ENCODE results near the gene LHFPL6. TPM values are rescaled to one million over a fixed set of nuclear protein-coding genes. Genes with fewer than 3 reads are reported as not detected.

The LHFPL6 gene
- total RNA-seq, 2 donors from 2014 or later, result 206 to 213 TPM

DNA sequence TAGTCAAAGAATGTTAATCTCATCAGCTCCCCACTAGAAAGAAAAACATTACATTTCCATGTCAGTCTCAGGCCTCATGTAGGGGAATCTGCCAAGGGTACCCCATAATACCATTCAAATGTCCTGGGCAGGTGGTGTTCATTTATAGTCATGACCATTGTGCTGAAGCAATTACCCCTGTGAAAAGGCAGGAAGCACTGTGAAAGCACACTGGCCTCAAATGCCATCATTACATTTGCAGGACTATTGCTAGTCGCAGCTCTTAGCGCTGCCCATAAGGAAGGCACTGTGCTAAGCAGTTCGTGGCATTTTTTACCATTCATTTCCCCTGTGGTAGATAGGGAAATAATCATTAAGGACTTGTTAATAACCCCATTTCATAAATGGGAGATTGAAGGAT is 109.0 kb downstream of the LHFPL6 start:
- intact Hi-C loops (cut with DNase I), result no loop called here
- DNase-seq (ENCODE audit: low spot score), result no peak

DNA sequence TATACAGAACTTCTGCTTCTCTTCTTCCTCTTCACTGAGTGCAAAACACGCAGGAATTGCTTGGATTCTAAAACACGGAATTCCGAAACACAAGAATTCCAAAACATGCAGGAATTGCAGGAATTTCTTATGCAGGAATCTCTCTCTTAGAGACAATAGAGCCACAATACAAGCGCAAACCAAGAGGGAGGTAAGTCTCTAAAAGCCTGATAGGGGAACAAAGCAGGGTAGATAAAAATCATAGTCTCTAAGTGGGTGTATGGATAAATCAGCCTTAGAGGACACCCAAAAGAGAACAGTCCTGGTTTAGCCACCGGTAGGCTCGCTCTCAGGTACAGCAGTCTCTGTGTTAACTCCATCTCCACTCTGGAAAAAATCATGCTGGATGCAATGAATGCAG is 112.9 kb downstream of the LHFPL6 start:
- no peak for DNase-seq (ENCODE audit: low spot score)
- intact Hi-C loops (cut with DNase I), result no loop called here

- DNase-seq (ENCODE audit: low spot score), result no peak
- intact Hi-C loops (cut with DNase I), result loop anchor here in 1 of 2 donors (10.0 kb wide), 1 partner anchor 92 kb away; no protein-coding TSS in a partner anchor
Observed at GRCh38 chr13:39486758-39487157, 116.2 kb downstream of the LHFPL6 start.

GRCh38 chr13:39485314-39485700 is 117.7 kb downstream of the LHFPL6 start:
- no peak for DNase-seq (ENCODE audit: low spot score)
- intact Hi-C loops (cut with DNase I), result loop anchor here in 1 of 2 donors (10.0 kb wide), 1 partner anchor 91 kb away; no protein-coding TSS in a partner anchor

GRCh38 chr13:39484506-39485313 is 118.3 kb downstream of the LHFPL6 start:
- DNase-seq (ENCODE audit: low spot score), result no peak
- intact Hi-C loops (cut with DNase I), result loop anchor here in 1 of 2 donors (10.0 kb wide), 1 partner anchor 90 kb away; no protein-coding TSS in a partner anchor

DNA sequence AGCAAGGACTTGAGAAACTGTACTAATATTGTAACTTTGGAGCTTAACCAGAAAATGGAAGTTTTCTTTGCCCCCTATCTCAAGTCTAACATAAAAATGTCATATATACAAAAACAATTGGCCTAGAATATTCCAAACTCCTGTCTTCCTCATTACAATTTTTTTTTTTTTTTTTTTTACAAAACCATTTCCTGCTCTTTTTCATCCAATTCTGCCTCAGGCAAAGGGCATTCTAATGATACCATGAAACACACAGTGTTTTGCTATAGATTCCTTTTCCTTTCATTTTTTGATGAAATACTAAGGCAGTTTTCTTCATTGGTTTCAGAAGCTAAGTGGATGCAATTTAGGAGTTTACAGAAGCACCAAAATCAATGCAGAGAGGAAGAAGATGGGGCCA is 119.7 kb downstream of the LHFPL6 start:
- intact Hi-C loops (cut with DNase I), result loop anchor here in 1 of 2 donors (10.0 kb wide), 1 partner anchor 89 kb away; no protein-coding TSS in a partner anchor

DNA sequence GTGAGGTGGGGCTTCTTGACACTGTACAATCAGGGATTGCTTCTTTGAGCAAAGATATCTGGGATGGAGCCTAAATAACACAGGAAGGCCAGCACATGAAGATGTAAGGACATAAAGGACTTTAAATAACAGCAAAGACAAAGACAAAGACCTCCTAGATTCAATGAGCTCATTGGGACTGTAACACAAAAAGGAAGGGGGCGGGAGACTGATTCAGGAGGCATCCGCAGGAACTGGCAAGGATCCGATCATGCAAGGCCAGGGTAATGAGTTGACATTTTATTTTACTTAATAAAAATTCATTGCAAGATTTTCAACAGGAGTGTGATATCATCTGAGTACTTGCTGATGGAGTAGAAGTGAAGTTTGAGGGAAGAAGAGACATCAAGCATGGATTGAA is 121.5 kb downstream of the LHFPL6 start:
- intact Hi-C loops (cut with DNase I), result loop anchor here in 1 of 2 donors (10.0 kb wide), 1 partner anchor 87 kb away; no protein-coding TSS in a partner anchor
- no peak for DNase-seq (ENCODE audit: low spot score)

More for the DNA sequence above, 119.7 kb downstream of the LHFPL6 start:
- no peak for DNase-seq (ENCODE audit: low spot score)

- no peak for DNase-seq (ENCODE audit: low spot score)
- intact Hi-C loops (cut with DNase I), result no loop called here
Observed at GRCh38 chr13:39474600-39474999, 128.4 kb downstream of the LHFPL6 start.

GRCh38 chr13:39469676-39470075 is 133.3 kb downstream of the LHFPL6 start:
- intact Hi-C loops (cut with DNase I), result no loop called here
- DNase-seq (ENCODE audit: low spot score), result no peak

DNA sequence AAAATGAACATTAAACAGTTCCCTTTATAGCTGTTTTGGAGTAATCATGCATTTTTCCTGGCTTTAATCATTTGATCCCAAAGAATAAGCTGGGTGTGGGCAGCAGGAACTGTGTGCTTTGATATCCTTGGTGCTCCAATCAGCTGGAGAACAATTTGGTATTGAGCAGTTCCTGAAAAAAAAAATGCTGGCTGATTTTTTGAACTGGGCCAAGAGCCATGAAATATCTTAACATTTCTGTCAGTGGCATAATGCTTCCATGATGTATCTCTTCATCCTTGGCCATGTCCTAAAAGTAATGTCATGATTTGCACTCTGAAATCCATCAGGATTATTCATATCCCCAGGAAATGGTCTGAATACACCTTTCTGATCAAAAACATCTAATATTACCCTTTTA is 134.7 kb downstream of the LHFPL6 start:
- DNase-seq (ENCODE audit: low spot score), result no peak
- intact Hi-C loops (cut with DNase I), result no loop called here

GRCh38 chr13:39463611-39464010 is 139.4 kb downstream of the LHFPL6 start:
- DNase-seq (ENCODE audit: low spot score), result no peak
- intact Hi-C loops (cut with DNase I), result no loop called here

GRCh38 chr13:39462906-39463305 is 140.1 kb downstream of the LHFPL6 start:
- DNase-seq (ENCODE audit: low spot score), result no peak
- intact Hi-C loops (cut with DNase I), result no loop called here

- DNase-seq (ENCODE audit: low spot score), result no peak
- intact Hi-C loops (cut with DNase I), result no loop called here
Observed at GRCh38 chr13:39462428-39462827, 140.6 kb downstream of the LHFPL6 start.

- DNase-seq (ENCODE audit: low spot score), result no peak
- intact Hi-C loops (cut with DNase I), result no loop called here
Observed at GRCh38 chr13:39461685-39462266, 141.2 kb downstream of the LHFPL6 start.

DNA sequence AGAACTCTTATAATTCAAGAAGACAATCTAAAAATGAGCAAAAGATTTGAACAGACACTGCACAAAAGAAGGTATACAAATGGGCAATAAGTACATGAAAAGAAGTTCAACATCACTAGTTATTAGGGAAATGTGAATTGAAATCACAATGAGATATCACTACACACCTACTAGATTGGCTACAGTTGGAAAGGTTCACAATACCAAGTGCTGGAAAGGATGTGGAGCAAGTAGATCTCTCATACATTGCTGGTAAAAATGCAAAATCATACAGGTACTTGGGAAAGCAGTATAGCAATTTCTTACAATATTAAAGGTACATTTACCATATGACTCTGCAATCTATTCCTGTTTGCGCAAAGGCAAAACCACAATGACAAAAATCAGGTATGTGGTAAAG is 145.7 kb downstream of the LHFPL6 start:
- no peak for DNase-seq (ENCODE audit: low spot score)
- intact Hi-C loops (cut with DNase I), result no loop called here

DNA sequence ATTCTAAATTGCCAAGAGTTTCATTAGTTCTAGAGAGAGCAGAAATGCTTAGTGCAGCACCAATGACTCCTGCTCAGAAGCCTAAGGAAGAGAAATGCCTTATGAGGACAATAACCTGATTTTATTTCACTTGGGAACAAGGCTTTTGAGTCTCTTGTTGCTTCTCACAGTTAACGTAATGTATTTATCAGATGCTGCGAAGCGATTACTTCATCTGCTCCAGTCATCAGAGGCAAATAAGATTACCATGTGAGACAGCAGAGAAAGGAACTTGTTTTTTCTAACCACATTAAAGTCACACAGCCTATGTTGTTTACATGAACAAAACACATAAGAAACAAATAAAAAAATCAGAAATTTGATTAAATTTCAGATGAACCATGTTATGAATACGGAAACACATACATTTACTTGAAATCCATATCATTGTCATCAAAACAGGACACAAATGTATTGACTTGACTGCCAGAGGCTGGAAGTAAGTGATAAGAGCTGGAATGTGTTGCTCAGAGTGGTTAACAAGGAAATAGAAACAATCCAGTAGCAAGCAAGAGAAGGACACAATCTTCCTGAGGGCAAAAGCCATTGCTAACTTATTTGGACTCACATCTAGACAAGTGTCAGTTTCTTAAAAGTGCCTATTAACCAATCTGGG is 147.3 kb downstream of the LHFPL6 start:
- DNase-seq (ENCODE audit: low spot score), result no peak
- intact Hi-C loops (cut with DNase I), result no loop called here

DNA sequence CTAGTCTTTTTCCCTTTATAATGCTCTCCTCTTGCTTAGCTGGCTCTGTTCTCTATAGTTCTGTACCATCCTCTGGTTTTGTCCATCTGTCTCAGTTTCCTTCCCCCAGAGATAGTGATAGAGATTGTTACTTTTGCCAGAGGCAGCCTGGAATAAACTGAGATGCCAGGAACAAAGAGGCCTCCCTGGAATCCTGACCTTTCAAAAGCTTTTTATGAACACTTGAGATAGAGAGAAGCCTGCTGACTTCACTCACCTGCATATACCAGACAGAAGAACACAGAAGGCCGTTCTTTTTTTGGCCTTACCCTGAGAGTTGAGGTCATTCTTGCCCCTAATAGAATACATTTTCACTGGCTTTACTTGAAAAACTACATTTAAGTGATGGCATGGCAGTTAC is 150.2 kb downstream of the LHFPL6 start:
- intact Hi-C loops (cut with DNase I), result no loop called here
- DNase-seq (ENCODE audit: low spot score), result no peak

- no peak for DNase-seq (ENCODE audit: low spot score)
- intact Hi-C loops (cut with DNase I), result no loop called here
Observed at GRCh38 chr13:39452417-39452816, 150.6 kb downstream of the LHFPL6 start.

- DNase-seq (ENCODE audit: low spot score), result no peak
- intact Hi-C loops (cut with DNase I), result no loop called here
Observed at GRCh38 chr13:39451860-39452301, 151.1 kb downstream of the LHFPL6 start.

GRCh38 chr13:39451301-39451700 is 151.7 kb downstream of the LHFPL6 start:
- no peak for DNase-seq (ENCODE audit: low spot score)
- intact Hi-C loops (cut with DNase I), result no loop called here
